GM12864 (cell line): Measurements from ENCODE around the gene SAMD13.

Source experiments
- DNase-seq: peaks from one replicate; pipeline ENCODE4 v3.0.0-alpha.2; 2011; ENCODE audit warnings: low read depth
- H3K4me3 ChIP-seq: 2 replicates; pipeline ENCODE4 v1.5.1; 2011; ENCODE audit warnings: mild to moderate bottlenecking, low read depth, low read length, control low read depth
- TF ChIP-seq, protein P1 (sequence below): IDR thresholded peaks from 2 replicates; pipeline ENCODE4 v1.5.1; 2011; ENCODE audit warnings: low read depth, mild to moderate bottlenecking, moderate library complexity, low read length, control low read depth, inconsistent platforms; ENCODE audit errors: missing control alignments

The SAMD13 gene

DNA sequence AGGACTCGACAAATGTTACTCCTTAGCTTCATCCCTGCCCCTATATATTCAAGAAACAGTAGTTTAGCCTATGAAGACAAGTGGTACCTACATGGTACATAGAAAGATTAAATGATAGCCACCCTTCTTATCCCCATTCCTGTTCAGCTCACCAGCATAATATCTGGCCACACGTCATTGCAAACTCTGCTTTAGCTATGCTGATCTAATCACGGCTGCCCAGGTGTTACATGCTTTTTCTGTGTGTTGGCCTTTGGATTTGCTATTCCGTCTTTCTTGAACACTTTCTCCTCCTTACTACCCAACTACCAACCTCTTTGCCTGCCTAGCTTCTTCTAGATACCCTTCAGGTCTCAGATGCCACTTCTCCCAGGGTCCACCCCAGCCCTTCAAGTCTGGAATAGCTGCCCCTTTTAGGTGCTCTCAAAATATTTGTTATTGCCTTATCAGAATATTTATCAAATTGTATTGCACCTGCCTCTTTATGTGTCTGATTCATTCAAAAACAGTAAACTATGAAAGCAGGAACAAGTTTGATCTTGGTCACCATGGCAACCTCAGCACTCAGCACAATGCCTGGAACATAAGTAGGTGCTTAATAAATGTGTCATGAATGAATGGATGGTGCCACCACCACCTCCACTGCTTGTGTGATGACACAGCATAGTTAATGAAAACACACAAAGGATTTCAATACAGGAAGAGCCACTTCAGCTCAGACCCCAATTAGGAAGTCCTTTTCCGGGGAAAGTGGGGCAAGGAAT is 85.4 kb downstream of the SAMD13 start:
- TF ChIP-seq, protein P1, sequence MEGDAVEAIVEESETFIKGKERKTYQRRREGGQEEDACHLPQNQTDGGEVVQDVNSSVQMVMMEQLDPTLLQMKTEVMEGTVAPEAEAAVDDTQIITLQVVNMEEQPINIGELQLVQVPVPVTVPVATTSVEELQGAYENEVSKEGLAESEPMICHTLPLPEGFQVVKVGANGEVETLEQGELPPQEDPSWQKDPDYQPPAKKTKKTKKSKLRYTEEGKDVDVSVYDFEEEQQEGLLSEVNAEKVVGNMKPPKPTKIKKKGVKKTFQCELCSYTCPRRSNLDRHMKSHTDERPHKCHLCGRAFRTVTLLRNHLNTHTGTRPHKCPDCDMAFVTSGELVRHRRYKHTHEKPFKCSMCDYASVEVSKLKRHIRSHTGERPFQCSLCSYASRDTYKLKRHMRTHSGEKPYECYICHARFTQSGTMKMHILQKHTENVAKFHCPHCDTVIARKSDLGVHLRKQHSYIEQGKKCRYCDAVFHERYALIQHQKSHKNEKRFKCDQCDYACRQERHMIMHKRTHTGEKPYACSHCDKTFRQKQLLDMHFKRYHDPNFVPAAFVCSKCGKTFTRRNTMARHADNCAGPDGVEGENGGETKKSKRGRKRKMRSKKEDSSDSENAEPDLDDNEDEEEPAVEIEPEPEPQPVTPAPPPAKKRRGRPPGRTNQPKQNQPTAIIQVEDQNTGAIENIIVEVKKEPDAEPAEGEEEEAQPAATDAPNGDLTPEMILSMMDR = no peak
- no peak overlapping the region for H3K4me3 ChIP-seq
- DNase-seq = no peak

DNA sequence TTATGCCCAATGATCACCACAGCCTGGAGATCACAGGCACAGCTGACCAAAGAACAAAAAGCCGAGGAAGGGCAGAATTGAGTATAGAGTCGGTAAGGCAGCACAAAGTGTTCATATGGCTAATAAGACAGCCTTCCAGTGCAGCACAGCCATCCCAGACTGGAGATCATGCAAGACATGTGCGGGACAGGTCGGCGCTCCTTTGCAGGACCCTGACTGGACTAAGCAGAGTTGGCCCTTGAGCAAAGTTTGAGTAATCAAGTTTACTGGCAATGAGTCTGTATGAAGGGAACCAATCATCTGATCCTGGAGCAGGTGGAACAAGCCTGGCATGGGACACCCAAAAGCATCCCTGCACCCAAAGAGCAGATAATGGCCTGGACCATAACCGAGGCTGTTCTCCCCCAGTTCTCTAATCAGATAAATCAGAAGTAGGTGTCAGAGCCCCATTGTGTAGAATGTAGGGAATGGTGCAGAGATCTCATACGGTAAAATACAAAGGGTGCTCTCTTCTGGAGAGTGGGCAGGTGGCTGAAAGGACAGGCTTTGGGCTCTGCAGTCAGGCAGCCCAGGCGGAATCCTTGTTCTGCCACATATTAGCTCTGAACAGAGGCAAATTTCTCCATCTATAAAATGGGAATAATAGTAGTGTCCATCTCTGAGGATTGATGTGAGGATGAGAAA is 86.1 kb downstream of the SAMD13 start:
- no peak overlapping the region for H3K4me3 ChIP-seq
- TF ChIP-seq, protein P1 = no peak
- no peak for DNase-seq

DNA sequence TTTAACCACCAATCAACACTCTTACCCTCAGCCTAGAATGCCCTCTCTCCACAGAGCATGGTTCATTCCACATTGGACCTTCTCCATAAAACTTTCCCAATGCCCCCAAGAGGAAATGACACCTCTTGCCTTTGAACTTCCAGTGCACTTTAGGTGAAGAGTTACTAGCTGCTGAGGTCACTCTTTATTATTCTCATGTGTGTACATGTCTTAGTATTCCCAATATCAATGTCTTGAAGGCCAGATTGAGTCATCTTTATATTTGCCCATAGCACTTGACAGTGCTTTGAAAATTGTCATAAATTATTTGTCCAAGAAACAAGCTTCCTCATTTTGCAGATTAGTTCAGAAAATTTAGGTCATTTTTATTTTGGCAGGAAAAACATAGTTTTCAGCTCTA is 88.7 kb downstream of the SAMD13 start:
- no peak overlapping the region for H3K4me3 ChIP-seq
- DNase-seq = no peak
- TF ChIP-seq, protein P1 = no peak

DNA sequence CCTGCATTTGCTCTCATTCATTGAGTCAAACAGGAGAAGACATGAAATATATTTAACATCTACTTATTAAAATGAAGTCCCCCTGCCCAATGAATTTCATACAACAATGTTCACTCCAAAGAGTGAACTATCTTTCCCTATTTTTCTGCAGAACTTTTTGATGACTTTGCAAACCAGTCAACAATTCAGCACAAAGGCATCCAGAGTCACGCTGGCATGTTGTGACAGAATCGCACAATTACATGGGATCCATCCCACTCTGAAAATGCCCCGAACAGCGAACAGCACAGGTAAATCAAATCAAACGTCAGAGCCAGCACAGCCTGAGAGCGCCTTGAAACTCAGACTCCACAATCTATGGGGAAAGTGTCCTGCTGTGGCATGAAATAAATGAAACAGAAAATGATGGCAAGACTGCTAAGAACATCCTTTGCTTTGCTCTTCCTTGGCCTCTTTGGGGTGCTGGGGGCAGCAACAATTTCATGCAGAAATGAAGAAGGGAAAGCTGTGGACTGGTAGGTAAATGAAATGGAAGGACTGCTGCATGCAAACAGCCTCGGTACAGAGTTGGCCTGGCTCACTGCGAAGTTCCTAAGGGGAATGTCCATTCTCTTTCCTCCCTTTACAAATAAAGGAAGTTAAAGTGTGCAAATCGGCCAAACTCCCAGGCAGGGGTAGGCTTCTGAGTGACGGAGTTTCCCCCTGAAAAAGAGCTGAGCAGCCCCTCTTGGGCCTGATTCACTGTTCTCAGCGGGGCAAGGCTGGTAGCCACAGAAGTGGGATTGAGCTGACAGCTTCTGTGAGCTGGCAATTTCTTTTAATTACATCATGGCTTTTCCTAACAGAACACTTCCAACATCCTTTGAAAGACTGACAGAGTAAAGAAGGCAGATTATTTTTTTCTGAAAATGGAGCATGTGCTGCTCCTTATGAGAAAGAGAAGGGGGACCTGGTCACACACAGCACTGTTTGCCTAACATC is 97.0 kb downstream of the SAMD13 start, which contains the start of gene DNASE2B:
DNASE2B (plus strand) TSS at position 310 of the 981 bp plus-strand sequence; CDS start at position 391, 81 bp downstream.
- H3K4me3 ChIP-seq = no peak within 1 kb of the TSS
- TF ChIP-seq, protein P1 = no peak
- DNase-seq = no peak
